Spleen (tissue), 11 donors: ENCODE measurements around the gene DOCK9. TPM values are rescaled to one million over a fixed set of nuclear protein-coding genes. Genes with fewer than 3 reads are reported as not detected.

ENCODE experiments used
- DNase-seq: peaks from one replicate; pipeline ENCODE4 v3.0.0-alpha.2; 2020
- H3K27ac ChIP-seq, 8 donors: fragments of 200-600 bp; sonication (generic) in 7 of 8; 1 replicate in 4 of 8; 2 replicates in 4 of 8; pipeline versions ENCODE4 v1.5.0 to v1.8.0; 2016 to 2021; ENCODE audit warnings: inconsistent platforms in 4 of 8, mild to moderate bottlenecking in 4 of 8, moderate library complexity in 1 of 8
- H3K27me3 ChIP-seq, 7 donors: fragments of 200-600 bp; sonication (generic) in 6 of 7; replicated peaks in 1 of 7; 1 replicate in 4 of 7; 2 replicates in 3 of 7; pipeline versions ENCODE4 v1.5.0 to v1.8.0; 2016 to 2021; ENCODE audit warnings: inconsistent platforms in 3 of 7, mild to moderate bottlenecking in 1 of 7
- H3K36me3 ChIP-seq, 6 donors: fragments of 200-600 bp; sonication (generic) in 5 of 6; 1 replicate in 4 of 6; 2 replicates in 2 of 6; pipeline versions ENCODE4 v1.5.0 to v1.8.0; 2016 to 2021; ENCODE audit warnings: inconsistent platforms in 2 of 6
- H3K4me1 ChIP-seq, 6 donors: fragments of 200-600 bp; sonication (generic) in 5 of 6; 1 replicate in 3 of 6; 2 replicates in 3 of 6; pipeline versions ENCODE4 v1.5.0 to v1.8.0; 2016 to 2021; ENCODE audit warnings: inconsistent platforms in 3 of 6
- H3K4me3 ChIP-seq, 8 donors: fragments of 200-600 bp; sonication (generic) in 7 of 8; 1 replicate in 4 of 8; 2 replicates in 4 of 8; pipeline versions ENCODE4 v1.5.0 to v1.8.0; 2016 to 2021; ENCODE audit warnings: inconsistent platforms in 4 of 8, mild to moderate bottlenecking in 4 of 8, moderate library complexity in 2 of 8
- H3K9me3 ChIP-seq, 8 donors: fragments of 200-600 bp; sonication (generic) in 7 of 8; 1 replicate in 4 of 8; 2 replicates in 4 of 8; pipeline versions ENCODE4 v1.5.0 to v1.8.0; 2016 to 2021; ENCODE audit warnings: inconsistent platforms in 4 of 8
- CTCF ChIP-seq, 11 experiments: fragments of 200-600 bp in 7 of 11; fragments of 450-650 bp in 4 of 11; sonication (generic) in 4 of 11; IDR thresholded peaks in 8 of 11; conservative IDR thresholded peaks in 3 of 11; 1 replicate in 7 of 11; 2 replicates in 4 of 11; pipeline versions ENCODE4 v1.4.0 to v1.8.0; 2016 to 2021; ENCODE audit warnings: antibody characterized with exemption in 11 of 11, inconsistent platforms in 4 of 11, mild to moderate bottlenecking in 1 of 11
- POLR2A ChIP-seq, 3 donors: fragments of 450-650 bp; IDR thresholded peaks; one replicate each; pipeline ENCODE4 v1.5.1; 2017; ENCODE audit warnings: antibody characterized with exemption in 3 of 3, mild to moderate bottlenecking in 1 of 3
- POLR2AphosphoS5 ChIP-seq, 3 donors: sonication (generic); formaldehyde crosslinking; IDR thresholded peaks; one replicate each; pipeline ENCODE4 v1.5.1; 2017; ENCODE audit warnings: antibody characterized with exemption in 3 of 3
- WGBS, 5 donors: extraction: QIAGEN DNeasy Blood & Tissue Kit in 3 of 5; methylation state at CpG; one replicate each; pipeline versions ENCODE4 v1.1.5 to v1.1.7; 2013 to 2018; 5-methylcytosine and 5-hydroxymethylcytosine counted together
- intact Hi-C: fragments of 100-400 bp; cut with DNase I; formaldehyde crosslinking; loops from one replicate; pipeline ENCODE4 v1.15.0; 2023; ENCODE audit warnings: low total_unique reads
- polyA plus RNA-seq, 3 donors: library from polyadenylated mRNA; stranded (reverse); fragments of 200-250 nt; gene quantifications; one replicate each; pipeline ENCODE4 v1.2.1, GENCODE V29; 2013
- total RNA-seq, 7 donors: library from RNA; depleted of rRNA in 3 of 7; stranded (reverse); fragments of >200 nt in 3 of 7; fragmentation: NEBNext Ultra II Directional in 4 of 7; extraction: Animal tissue kit (Norgen Biotek cat#: 25700) in 4 of 7; gene quantifications; one replicate each; pipeline versions ENCODE4 v1.1.0 to v1.2.1, GENCODE V29; 2016 to 2021
- donor health status: healthy with polysubstance abuse.
- donor health status: DM: no; HTN: no; CAD: no; lungs with moderate emphysema.
- donor health status: DM: no; HTN: no; CAD: no.
- donor health status: Bipolar disorder and iron deficiency.
- donor health status: healthy.
- donor health status: DM: no; HTN: no; CAD: no.
- donor health status: DM: yes; HTN: yes; CAD: no.

Gene DOCK9
- total and polyA plus RNA-seq, 10 donors, result 6.9 to 53.3 (median 47.6) TPM

GRCh38 chr13:98961503-98962105, 16.3 kb downstream of the DOCK9 start:
- TF ChIP-seq POLR2A (IDR thresholded peaks at IDR 0.05) (no peak), POLR2AphosphoS5 (IDR thresholded peaks at IDR 0.05) (no peak), CTCF (IDR thresholded peaks at IDR 0.05 in 8 of 11, conservative IDR thresholded peaks at IDR 0.05 in 3 of 11) (no peak)
- intact Hi-C loops, result no loop called here
- Histone ChIP-seq H3K27me3 (no peaks in the 10 kb centered on the region), H3K4me3 (no peak overlapping the region), H3K9me3 (no peaks in the 10 kb centered on the region), H3K27ac (no peak overlapping the region), H3K36me3 (no peaks in the 10 kb centered on the region), H3K4me1 (peaks cover 0 to 21% (median 0%) of the 10 kb centered on the region in 6 donors)
- no peak for DNase-seq
- WGBS, 5 donors, result 90 to 97% (median 93%) methylated on average over 6 to 7 of the region's 7 CpGs

- H3K4me1 ChIP-seq, result peaks cover 0 to 21% (median 0%) of the 10 kb centered on the region in 6 donors
- intact Hi-C loops, result no loop called here
- peak overlapping the region in 1 of 8 donors; percentile 12 for H3K27ac ChIP-seq
- 82 to 91% (median 90%) methylated on average over 11 of the region's 11 CpGs for WGBS, 5 donors
- H3K4me3 ChIP-seq, result no peak overlapping the region
- no peaks in the 10 kb centered on the region for H3K36me3 ChIP-seq
- TF ChIP-seq POLR2AphosphoS5 (IDR thresholded peaks at IDR 0.05) (no peak), POLR2A (IDR thresholded peaks at IDR 0.05) (no peak)
- no peaks in the 10 kb centered on the region for H3K9me3 ChIP-seq
- no peaks in the 10 kb centered on the region for H3K27me3 ChIP-seq
- peak; percentile 5 for DNase-seq
Observed at GRCh38 chr13:98960606-98961502, 17.0 kb downstream of the DOCK9 start.

GRCh38 chr13:98959786-98960605, 17.9 kb downstream of the DOCK9 start:
- H3K9me3 ChIP-seq, result no peaks in the 10 kb centered on the region
- no peak overlapping the region for H3K4me3 ChIP-seq
- H3K4me1 ChIP-seq, result peaks cover 0 to 21% (median 0%) of the 10 kb centered on the region in 6 donors
- H3K27me3 ChIP-seq, result no peaks in the 10 kb centered on the region
- TF ChIP-seq POLR2A (IDR thresholded peaks at IDR 0.05), result no peak
- peak overlapping the region in 1 of 8 donors; percentile 12 for H3K27ac ChIP-seq
- peaks cover 0 to 4% (median 0%) of the 10 kb centered on the region in 6 donors for H3K36me3 ChIP-seq
- DNase-seq, result no peak
- 76 to 82% (median 80%) methylated on average over 14 of the region's 14 CpGs for WGBS, 5 donors
- intact Hi-C loops, result no loop called here

GRCh38 chr13:98959291-98959690, 18.6 kb downstream of the DOCK9 start:
- no peak for DNase-seq
- intact Hi-C loops, result no loop called here
- H3K27ac ChIP-seq, result no peak overlapping the region
- peaks cover 0 to 21% (median 0%) of the 10 kb centered on the region in 6 donors for H3K4me1 ChIP-seq
- no peak for TF ChIP-seq CTCF (IDR thresholded peaks at IDR 0.05 in 8 of 11, conservative IDR thresholded peaks at IDR 0.05 in 3 of 11)
- TF ChIP-seq POLR2A (IDR thresholded peaks at IDR 0.05), result no peak
- TF ChIP-seq POLR2AphosphoS5 (IDR thresholded peaks at IDR 0.05), result no peak
- no peak overlapping the region for H3K4me3 ChIP-seq
- H3K9me3 ChIP-seq, result no peaks in the 10 kb centered on the region
- 80 to 89% (median 83%) methylated on average over 2 of the region's 2 CpGs for WGBS, 5 donors
- H3K36me3 ChIP-seq, result peaks cover 0 to 7% (median 0%) of the 10 kb centered on the region in 6 donors
- H3K27me3 ChIP-seq, result no peaks in the 10 kb centered on the region
